Ascending aorta (tissue), 2 donors: ENCODE measurements around the gene LMOD3. TPM values are rescaled to one million over a fixed set of nuclear protein-coding genes. Genes with fewer than 3 reads are reported as not detected.

Experiments
- DNase-seq, 2 donors: peaks; one replicate each; pipeline ENCODE4 v3.0.0-alpha.2; 2019; ENCODE audit warnings: low spot score in 2 of 2
- H3K27ac ChIP-seq, 2 donors: fragments of 200-600 bp; sonication (generic); one replicate each; pipeline ENCODE4 v1.5.1; 2016 to 2017; ENCODE audit warnings: mild to moderate bottlenecking in 1 of 2
- H3K27me3 ChIP-seq: fragments of 200-600 bp; sonication (generic); one replicate; pipeline ENCODE4 v1.5.1; 2017
- H3K36me3 ChIP-seq, 2 donors: fragments of 200-600 bp; sonication (generic); one replicate each; pipeline ENCODE4 v1.5.1; 2016
- H3K4me1 ChIP-seq, 2 donors: fragments of 200-600 bp; sonication (generic); one replicate each; pipeline ENCODE4 v1.5.1; 2016 to 2017; ENCODE audit warnings: mild to moderate bottlenecking in 1 of 2
- H3K4me3 ChIP-seq, 2 donors: fragments of 200-600 bp; sonication (generic); one replicate each; pipeline ENCODE4 v1.5.1; 2016 to 2017; ENCODE audit warnings: mild to moderate bottlenecking in 1 of 2
- H3K9me3 ChIP-seq, 2 donors: fragments of 200-600 bp; sonication (generic); one replicate each; pipeline ENCODE4 v1.5.1; 2016
- CTCF ChIP-seq, 3 experiments: fragments of 200-600 bp in 2 of 3; fragments of 450-650 bp in 1 of 3; sonication (generic) in 2 of 3; IDR thresholded peaks; one replicate each; pipeline ENCODE4 v1.5.1; 2016 to 2019; ENCODE audit warnings: antibody characterized with exemption in 3 of 3, mild to moderate bottlenecking in 1 of 3, moderate library complexity in 1 of 3
- intact Hi-C: fragments of 100-400 bp; cut with DNase I; formaldehyde crosslinking; loops from one replicate; pipeline ENCODE4 v1.15.1; 2023
- total RNA-seq: library from RNA; depleted of rRNA; stranded (reverse); fragments of >200 nt; gene quantifications from one replicate; pipeline ENCODE4 v1.1.0, GENCODE V29; 2016

Gene LMOD3
- total RNA-seq, 1 donor from 2014 or later, result not detected

GRCh38 chr3:69141313-69141712 lies 18.9 kb upstream of the LMOD3 start:
- no peaks in the 10 kb centered on the region for H3K9me3 ChIP-seq
- H3K36me3 ChIP-seq, result no peaks in the 10 kb centered on the region
- intact Hi-C loops, result no loop called here
- H3K4me3 ChIP-seq, result no peak overlapping the region
- TF ChIP-seq CTCF (IDR thresholded peaks at IDR 0.05), result no peak
- DNase-seq, result no peak
- H3K27ac ChIP-seq, result no peak overlapping the region
- H3K4me1 ChIP-seq, result no peaks in the 10 kb centered on the region
- H3K27me3 ChIP-seq, result no peaks in the 10 kb centered on the region

GRCh38 chr3:69137412-69137811 lies 15.0 kb upstream of the LMOD3 start:
- no peaks in the 10 kb centered on the region for H3K36me3 ChIP-seq
- no peaks in the 10 kb centered on the region for H3K27me3 ChIP-seq
- H3K4me3 ChIP-seq, result no peak overlapping the region
- H3K27ac ChIP-seq, result no peak overlapping the region
- no peak for DNase-seq
- no peaks in the 10 kb centered on the region for H3K9me3 ChIP-seq
- no peak for TF ChIP-seq CTCF (IDR thresholded peaks at IDR 0.05)
- intact Hi-C loops, result no loop called here
- no peaks in the 10 kb centered on the region for H3K4me1 ChIP-seq

GRCh38 chr3:69137005-69137404 lies 14.6 kb upstream of the LMOD3 start:
- no peak overlapping the region for H3K4me3 ChIP-seq
- intact Hi-C loops, result no loop called here
- no peak for TF ChIP-seq CTCF (IDR thresholded peaks at IDR 0.05)
- H3K4me1 ChIP-seq, result no peaks in the 10 kb centered on the region
- H3K36me3 ChIP-seq, result no peaks in the 10 kb centered on the region
- H3K27ac ChIP-seq, result no peak overlapping the region
- H3K27me3 ChIP-seq, result no peaks in the 10 kb centered on the region
- no peaks in the 10 kb centered on the region for H3K9me3 ChIP-seq
- DNase-seq, result no peak

- Histone ChIP-seq H3K27me3 (no peaks in the 10 kb centered on the region), H3K9me3 (no peaks in the 10 kb centered on the region), H3K27ac (no peak overlapping the region), H3K4me3 (no peak overlapping the region), H3K36me3 (no peaks in the 10 kb centered on the region), H3K4me1 (no peaks in the 10 kb centered on the region)
- TF ChIP-seq CTCF (IDR thresholded peaks at IDR 0.05), result no peak
- intact Hi-C loops, result no loop called here
- DNase-seq, result no peak
Observed at GRCh38 chr3:69130689-69131088, 8.3 kb upstream of the LMOD3 start.

GRCh38 chr3:69129531-69129930 lies 7.1 kb upstream of the LMOD3 start:
- H3K27ac ChIP-seq, result no peak overlapping the region
- H3K4me1 ChIP-seq, result no peaks in the 10 kb centered on the region
- H3K36me3 ChIP-seq, result no peaks in the 10 kb centered on the region
- intact Hi-C loops, result no loop called here
- no peaks in the 10 kb centered on the region for H3K27me3 ChIP-seq
- TF ChIP-seq CTCF (IDR thresholded peaks at IDR 0.05), result no peak
- H3K4me3 ChIP-seq, result no peak overlapping the region
- no peaks in the 10 kb centered on the region for H3K9me3 ChIP-seq
- DNase-seq, result no peak

GRCh38 chr3:69128509-69128908 lies 6.1 kb upstream of the LMOD3 start:
- TF ChIP-seq CTCF (IDR thresholded peaks at IDR 0.05), result no peak
- Histone ChIP-seq H3K36me3 (no peaks in the 10 kb centered on the region), H3K27ac (no peak overlapping the region), H3K9me3 (no peaks in the 10 kb centered on the region), H3K4me3 (no peak overlapping the region), H3K27me3 (no peaks in the 10 kb centered on the region), H3K4me1 (no peaks in the 10 kb centered on the region)
- intact Hi-C loops, result no loop called here
- DNase-seq, result no peak
